SU-DHL-6 (cell line): ENCODE measurements around the gene CDH22.

Experiments
- H2AFZ ChIP-seq: fragments of 200-600 bp; sonication (generic); 2 replicates; pipeline ENCODE4 v1.6.1; 2014; ENCODE audit warnings: low read depth, mild to moderate bottlenecking, moderate library complexity, mixed read lengths, antibody characterized with exemption, low read length; ENCODE audit not compliant: severe bottlenecking
- H3F3A ChIP-seq: fragments of 200-600 bp; shearing (Covaris generic); 2 replicates; pipeline ENCODE4 v1.6.0; 2016; ENCODE audit warnings: antibody characterized with exemption, mild to moderate bottlenecking; ENCODE audit not compliant: insufficient read depth
- H3K27ac ChIP-seq: fragments of 200-600 bp; sonication (generic); 2 replicates; pipeline ENCODE4 v1.5.1; 2016; ENCODE audit warnings: low read depth, mild to moderate bottlenecking, low read length, moderate library complexity, mixed read lengths
- H3K27me3 ChIP-seq: fragments of 200-600 bp; sonication (generic), shearing (Covaris generic); 2 replicates; pipeline ENCODE4 v1.6.0; 2014; ENCODE audit warnings: mild to moderate bottlenecking, low read length
- H3K36me3 ChIP-seq: fragments of 200-600 bp; sonication (generic); 2 replicates; pipeline ENCODE4 v1.6.1; 2014; ENCODE audit warnings: mild to moderate bottlenecking, low read length, mixed read lengths
- H3K4me2 ChIP-seq: fragments of 300-600, 200-600 bp; shearing (Covaris generic), sonication (generic); 2 replicates; pipeline ENCODE4 v1.6.0; 2014; ENCODE audit warnings: low read length, low read depth, mild to moderate bottlenecking; ENCODE audit not compliant: poor library complexity, severe bottlenecking
- H3K4me3 ChIP-seq: fragments of 200-600 bp; sonication (generic); 2 replicates; pipeline ENCODE4 v1.5.1; 2014; ENCODE audit warnings: antibody characterized with exemption, low read length, mild to moderate bottlenecking, mixed read lengths; ENCODE audit not compliant: insufficient read depth, poor library complexity, severe bottlenecking
- H3K79me2 ChIP-seq: fragments of 200-600 bp; sonication (generic); 2 replicates; pipeline ENCODE4 v1.6.1; 2014; ENCODE audit warnings: mild to moderate bottlenecking, low read length, moderate library complexity; ENCODE audit not compliant: insufficient read depth
- H3K9ac ChIP-seq: fragments of 200-600 bp; sonication (generic); 2 replicates; pipeline ENCODE4 v1.7.0; 2014; ENCODE audit warnings: mild to moderate bottlenecking, low read length
- H3K9me2 ChIP-seq: fragments of 200-600 bp; sonication (generic); replicated peaks from 2 replicates; pipeline ENCODE4 v1.6.1; 2014; ENCODE audit warnings: low read length; ENCODE audit not compliant: insufficient read depth
- H3K9me3 ChIP-seq: fragments of 200-600 bp; sonication (generic); 2 replicates; pipeline ENCODE4 v1.6.1; 2014; ENCODE audit warnings: low read length, mixed read lengths; ENCODE audit not compliant: insufficient read depth
- H4K20me1 ChIP-seq: fragments of 200-600 bp; sonication (generic); 2 replicates; pipeline ENCODE4 v1.6.1; 2014; ENCODE audit warnings: low read depth, mild to moderate bottlenecking, antibody characterized with exemption, low read length, moderate library complexity, mixed read lengths
- CTCF ChIP-seq: fragments of 200-600 bp; sonication (generic); IDR thresholded peaks from one replicate; pipeline ENCODE4 v1.5.1; 2017; ENCODE audit warnings: antibody characterized with exemption, mild to moderate bottlenecking, low read length, moderate library complexity; ENCODE audit not compliant: insufficient read depth, poor library complexity, severe bottlenecking
- EZH2phosphoT487 ChIP-seq: fragments of 200-600 bp; sonication (generic), shearing (Covaris generic); conservative IDR thresholded peaks from 2 replicates; pipeline ENCODE4 v1.6.1; 2018; ENCODE audit warnings: mild to moderate bottlenecking, antibody characterized with exemption, low read length, moderate library complexity, mixed read lengths

The CDH22 gene

GRCh38 chr20:46308258-46309157 is at the start of gene CDH22:
CDH22 (minus strand) TSS chr20:46308498; CDS start chr20:46251294, 57,204 bp downstream.
- Histone ChIP-seq H3K4me3 (no peak within 1 kb of the TSS), H3K9ac (no peak within 1 kb of the TSS), H3K27me3 (no peaks in the 10 kb centered on the region; the same call in 1 of the 2 replicates), H3K9me2 (no peaks in the 10 kb centered on the region), H3K9me3 (no peaks in the 10 kb centered on the region), H3K36me3 (no peaks in the 10 kb centered on the region), H2AFZ (no peak within 1 kb of the TSS), H3F3A (no peaks in the 10 kb centered on the region), H3K4me2 (no peak within 1 kb of the TSS), H3K27ac (no peak within 1 kb of the TSS), H3K79me2 (no peaks in the 10 kb centered on the region), H4K20me1 (no peaks in the 10 kb centered on the region)
- TF ChIP-seq CTCF (no peak), EZH2phosphoT487 (no peak)

GRCh38 chr20:46357030-46357514 is 48.8 kb upstream of the CDH22 start:
- no peak overlapping the region for H3K27ac ChIP-seq
- H3K4me2 ChIP-seq: no peak overlapping the region
- H3K9me3 ChIP-seq: no peaks in the 10 kb centered on the region
- no peak overlapping the region for H3K4me3 ChIP-seq
- no peak overlapping the region for H2AFZ ChIP-seq
- TF ChIP-seq EZH2phosphoT487 (no peak), CTCF (no peak)
- no peaks in the 10 kb centered on the region for H3K36me3 ChIP-seq
- no peaks in the 10 kb centered on the region for H3K27me3 ChIP-seq
- H3F3A ChIP-seq: no peaks in the 10 kb centered on the region
- H3K9ac ChIP-seq: no peak overlapping the region
- no peaks in the 10 kb centered on the region for H4K20me1 ChIP-seq
- H3K9me2 ChIP-seq: no peaks in the 10 kb centered on the region
- no peaks in the 10 kb centered on the region for H3K79me2 ChIP-seq

GRCh38 chr20:46356195-46357029 is 48.1 kb upstream of the CDH22 start:
- Histone ChIP-seq H3K9me3 (no peaks in the 10 kb centered on the region), H3K27me3 (no peaks in the 10 kb centered on the region), H3K4me3 (no peak overlapping the region), H3K27ac (no peak overlapping the region), H3K9me2 (no peaks in the 10 kb centered on the region), H4K20me1 (no peaks in the 10 kb centered on the region), H3K79me2 (no peaks in the 10 kb centered on the region), H3K36me3 (no peaks in the 10 kb centered on the region), H2AFZ (no peak overlapping the region), H3K9ac (no peak overlapping the region), H3F3A (no peaks in the 10 kb centered on the region), H3K4me2 (no peak overlapping the region)
- no peak for TF ChIP-seq CTCF
- TF ChIP-seq EZH2phosphoT487: no peak
